H1 (cell line): ENCODE results near the gene CUBN. TPM values are rescaled to one million over a fixed set of nuclear protein-coding genes. Genes with fewer than 3 reads are reported as not detected.
A peak's percentile ranks its signal among the peaks of the same experiment; 100 is the strongest.

Source experiments
- CTCF ChIA-PET: fragments of 300-600 bp; sonication (Branson Sonifier 250); formaldehyde crosslinking; loops from one replicate; lab custom pipeline; 2021; ENCODE audit not compliant: partially characterized antibody; lab: Charles Lee
- POLR2A ChIA-PET: fragments of 300-600 bp; sonication (Branson Sonifier 250); formaldehyde crosslinking; loops from one replicate; lab custom pipeline; 2021; ENCODE audit warnings: inconsistent platforms; ENCODE audit not compliant: partially characterized antibody; lab: Charles Lee
- DNase-seq, 2 experiments: peaks; one replicate each; pipeline versions ENCODE4 v3.0.0 to v3.0.0-alpha.2; 2010 to 2022; ENCODE audit warnings: low spot score in 2 of 2, low read depth in 1 of 2, mixed read lengths in 1 of 2
- FAIRE-seq: peaks from 2 replicates; lab custom pipeline; 2011; peaks lifted over from hg19 to GRCh38; lab: Jason Lieb, UNC
- H2AFZ ChIP-seq: 2 replicates; pipeline ENCODE4 v1.8.1; 2012; ENCODE audit warnings: low read length, inconsistent platforms
- H2AK5ac ChIP-seq: 2 replicates; pipeline ENCODE4 v1.6.1; 2013; ENCODE audit warnings: low read depth, low read length
- H2BK120ac ChIP-seq: replicated peaks from 2 replicates; pipeline ENCODE3; 2013; ENCODE audit warnings: low read depth, low read length, inconsistent platforms
- H2BK12ac ChIP-seq: 2 replicates; pipeline ENCODE4 v1.6.1; 2013; ENCODE audit warnings: low read depth, low read length
- H2BK15ac ChIP-seq: 2 replicates; pipeline ENCODE4 v1.6.1; 2013; ENCODE audit warnings: low read length
- H2BK20ac ChIP-seq: 2 replicates; pipeline ENCODE4 v1.6.1; 2013; ENCODE audit warnings: low read length
- H2BK5ac ChIP-seq: 2 replicates; pipeline ENCODE4 v1.6.1; 2013; ENCODE audit warnings: low read depth, low read length
- H3K14ac ChIP-seq: 2 replicates; pipeline ENCODE4 v1.6.1; 2013; ENCODE audit warnings: inconsistent platforms; ENCODE audit not compliant: insufficient read length
- H3K18ac ChIP-seq: 2 replicates; pipeline ENCODE4 v1.6.1; 2013; ENCODE audit warnings: low read length; ENCODE audit errors: extremely low read depth
- H3K23ac ChIP-seq: 2 replicates; pipeline ENCODE4 v1.6.1; 2013; ENCODE audit warnings: inconsistent platforms; ENCODE audit not compliant: insufficient read length
- H3K23me2 ChIP-seq: 2 replicates; pipeline ENCODE4 v1.6.1; 2013; ENCODE audit warnings: low read depth, low read length
- H3K27ac ChIP-seq: 2 replicates; pipeline ENCODE4 v1.6.1; 2011; ENCODE audit warnings: low read depth, low read length, inconsistent platforms
- H3K27me3 ChIP-seq, 4 experiments: replicated peaks in 1 of 4; 1 replicate in 1 of 4; 2 replicates in 3 of 4; pipeline versions ENCODE4 v1.6.1 to v1.8.1; 2011 to 2013; ENCODE audit warnings: low read length in 3 of 4, mild to moderate bottlenecking in 3 of 4, inconsistent platforms in 2 of 4, mixed read lengths in 2 of 4, moderate library complexity in 1 of 4; ENCODE audit not compliant: control insufficient read depth in 3 of 4, insufficient read depth in 3 of 4; ENCODE audit errors: extremely low read depth in 1 of 4
- H3K36me3 ChIP-seq, 4 experiments: 2 replicates each; pipeline versions ENCODE4 v1.6.1 to v1.8.1; 2011 to 2013; ENCODE audit warnings: mild to moderate bottlenecking in 4 of 4, low read length in 3 of 4, moderate library complexity in 2 of 4, control low read depth in 1 of 4, inconsistent platforms in 1 of 4; ENCODE audit not compliant: insufficient read depth in 4 of 4, control insufficient read depth in 2 of 4
- H3K4ac ChIP-seq: replicated peaks from 2 replicates; pipeline ENCODE3; 2013; ENCODE audit warnings: low read length, low read depth, mixed read lengths, inconsistent platforms; ENCODE audit not compliant: insufficient read length
- H3K4me1 ChIP-seq, 4 experiments: replicated peaks in 1 of 4; 1 replicate in 1 of 4; 2 replicates in 3 of 4; pipeline versions ENCODE4 v1.6.1 to v1.8.1; 2011 to 2013; ENCODE audit warnings: low read length in 3 of 4, inconsistent platforms in 2 of 4, mixed read lengths in 1 of 4; ENCODE audit not compliant: insufficient read depth in 4 of 4, control insufficient read depth in 3 of 4
- H3K4me2 ChIP-seq, 2 experiments: 2 replicates each; pipeline versions ENCODE4 v1.6.1 to v1.8.1; 2011 to 2013; ENCODE audit warnings: low read depth in 2 of 2, low read length in 2 of 2, control low read depth in 1 of 2, inconsistent platforms in 1 of 2, mild to moderate bottlenecking in 1 of 2; ENCODE audit not compliant: insufficient read depth in 1 of 2
- H3K4me3 ChIP-seq, 4 experiments: fragments of 200-600, 300-600 bp in 1 of 4; sonication (generic), shearing (Covaris generic), sonication (Bioruptor Twin) in 1 of 4; 2 replicates each; pipeline versions ENCODE4 v1.5.1 to v1.8.1; 2011 to 2016; ENCODE audit warnings: low read length in 4 of 4, low read depth in 3 of 4, control low read depth in 2 of 4, inconsistent platforms in 2 of 4, mild to moderate bottlenecking in 2 of 4, mixed read lengths in 1 of 4, moderate library complexity in 1 of 4; ENCODE audit not compliant: insufficient read depth in 2 of 4; ENCODE audit errors: extremely low read depth in 1 of 4
- H3K56ac ChIP-seq: replicated peaks from 2 replicates; pipeline ENCODE3; 2013; ENCODE audit warnings: low read depth, mild to moderate bottlenecking, mixed read lengths, low read length, inconsistent platforms; ENCODE audit not compliant: insufficient read length
- H3K79me1 ChIP-seq: 2 replicates; pipeline ENCODE4 v1.6.1; 2013; ENCODE audit warnings: low read depth, low read length, control low read depth
- H3K79me2 ChIP-seq, 2 experiments: 2 replicates each; pipeline versions ENCODE4 v1.6.1 to v1.8.1; 2012 to 2013; ENCODE audit warnings: low read length in 2 of 2, mild to moderate bottlenecking in 2 of 2, inconsistent platforms in 1 of 2; ENCODE audit not compliant: insufficient read depth in 2 of 2, control insufficient read depth in 1 of 2
- H3K9ac ChIP-seq, 4 experiments: replicated peaks in 1 of 4; 1 replicate in 1 of 4; 2 replicates in 3 of 4; pipeline versions ENCODE4 v1.6.1 to v1.8.1; 2011 to 2013; ENCODE audit warnings: low read depth in 3 of 4, low read length in 3 of 4, control low read depth in 2 of 4, mild to moderate bottlenecking in 2 of 4, moderate library complexity in 2 of 4, inconsistent platforms in 1 of 4; ENCODE audit errors: extremely low read depth in 1 of 4
- H3K9me3 ChIP-seq, 2 experiments: 2 replicates each; pipeline versions ENCODE4 v1.6.1 to v1.8.1; 2012 to 2013; ENCODE audit warnings: mild to moderate bottlenecking in 2 of 2, moderate library complexity in 2 of 2, control low read depth in 1 of 2, inconsistent platforms in 1 of 2, low read depth in 1 of 2, low read length in 1 of 2, mixed read lengths in 1 of 2; ENCODE audit not compliant: insufficient read depth in 2 of 2
- H4K20me1 ChIP-seq, 2 experiments: replicated peaks in 1 of 2; 2 replicates each; pipeline versions ENCODE3 to v1.8.1; 2011 to 2013; ENCODE audit warnings: inconsistent platforms in 2 of 2, low read length in 2 of 2, mild to moderate bottlenecking in 1 of 2; ENCODE audit not compliant: insufficient read depth in 2 of 2, control insufficient read depth in 1 of 2
- H4K5ac ChIP-seq: 2 replicates; pipeline ENCODE4 v1.6.1; 2013; ENCODE audit warnings: low read length, low read depth, mixed read lengths, inconsistent platforms; ENCODE audit not compliant: insufficient read length
- H4K8ac ChIP-seq: 2 replicates; pipeline ENCODE4 v1.8.0; 2013; ENCODE audit warnings: mild to moderate bottlenecking, moderate library complexity, low read length, inconsistent platforms; ENCODE audit not compliant: insufficient read depth; ENCODE audit errors: extremely low read depth
- H4K91ac ChIP-seq: replicated peaks from 2 replicates; pipeline ENCODE3; 2013; ENCODE audit warnings: low read length, mixed read lengths, inconsistent platforms; ENCODE audit not compliant: insufficient read length
- HDAC2 ChIP-seq, 2 experiments: fragments of 300-600 bp in 1 of 2; sonication (generic) in 1 of 2; IDR thresholded peaks; 2 replicates each; pipeline ENCODE4 v1.6.1; 2011 to 2012; ENCODE audit warnings: low read depth in 2 of 2, low read length in 2 of 2, mild to moderate bottlenecking in 2 of 2, moderate library complexity in 2 of 2, borderline replicate concordance in 1 of 2, inconsistent platforms in 1 of 2
- KDM1A ChIP-seq: fragments of 200-600, 300-600 bp; sonication (generic); IDR thresholded peaks from 2 replicates; pipeline ENCODE4 v1.7.1; 2016; ENCODE audit warnings: mild to moderate bottlenecking, low read length, borderline replicate concordance
- POU5F1 ChIP-seq: IDR thresholded peaks from 2 replicates; pipeline ENCODE4 v1.6.1; 2011; ENCODE audit warnings: low read depth, mild to moderate bottlenecking, low read length, moderate library complexity
- WGBS, 2 experiments: shearing (Covaris generic) in 1 of 2; methylation state at CpG; one replicate each; pipeline versions ENCODE4 v1.1.6 to v1.1.7; 2013 to 2015; ENCODE audit warnings: low lambda C conversion rate in 2 of 2, mixed read lengths in 2 of 2, inconsistent platforms in 1 of 2, low coverage in 1 of 2, missing lambda C conversion rate in 1 of 2; ENCODE audit not compliant: insufficient replicate concordance in 2 of 2, insufficient coverage in 1 of 2, insufficient read length in 1 of 2; ENCODE audit errors: extremely low coverage in 1 of 2, missing lambda C conversion rate in 1 of 2; 5-methylcytosine and 5-hydroxymethylcytosine counted together
- polyA plus RNA-seq, 7 experiments: library from polyadenylated mRNA; depleted of rRNA in 3 of 7; stranded (reverse) in 5 of 7; unstranded in 2 of 7; fragments of >200 nt in 5 of 7; fragments of 200-250 nt in 2 of 7; gene quantifications; 1 replicate in 5 of 7; 2 replicates in 1 of 7; 4 replicates in 1 of 7; pipeline versions ENCODE4 v1.2.1 to v1.2.3, GENCODE V29; 2011 to 2013; ENCODE audit warnings: missing spikeins in 2 of 7, mixed read lengths in 2 of 7
- total RNA-seq: library from RNA; stranded (reverse); fragmentation: NEBNext Ultra II Directional; extraction: Animal tissue kit (Norgen Biotek cat#: 25700); gene quantifications from 2 replicates; pipeline ENCODE4 v1.2.1, GENCODE V29; 2021

Gene CUBN
- total and polyA plus RNA-seq, 2 of the 8 experiments (the other 6 are each of a cell fraction or from before 2014, with no cell fraction given): 0.04 to 0.08 TPM

GRCh38 chr10:16804123-16804522 is 325.5 kb downstream of the CUBN start:
- Histone ChIP-seq H3K36me3 (no peaks in the 10 kb centered on the region; a peak in 1 of 8 replicates), H2BK20ac (no peak overlapping the region), H2BK15ac (no peak overlapping the region), H3K9me3 (no peaks in the 10 kb centered on the region; a peak in 1 of 4 replicates), H3K79me2 (peaks cover 0 to 51% of the 10 kb centered on the region in 2 experiments; a peak in 3 of 4 replicates), H4K8ac (no peak overlapping the region), H2BK12ac (no peak overlapping the region), H3K4me3 (no peak overlapping the region), H3K79me1 (no peaks in the 10 kb centered on the region; the same call in 1 of the 2 replicates), H2AFZ (no peak overlapping the region), H4K91ac (no peak overlapping the region), H3K27ac (no peak overlapping the region), H3K4ac (no peak overlapping the region), H3K23me2 (no peaks in the 10 kb centered on the region), H3K27me3 (no peaks in the 10 kb centered on the region), H3K4me2 (no peak overlapping the region), H2BK120ac (no peak overlapping the region), H2BK5ac (no peak overlapping the region), H3K23ac (no peak overlapping the region), H4K5ac (no peak overlapping the region), H2AK5ac (no peak overlapping the region), H3K56ac (no peak overlapping the region), H3K9ac (no peak overlapping the region), H3K14ac (no peak overlapping the region), H3K18ac (no peak overlapping the region), H4K20me1 (no peaks in the 10 kb centered on the region), H3K4me1 (no peaks in the 10 kb centered on the region)
- TF ChIP-seq POU5F1: no peak
- peak; percentile 81; the same call in 1 of the 2 replicates for TF ChIP-seq KDM1A
- peak in 1 of 2 experiments; percentile 63; a peak in 1 of 4 replicates for TF ChIP-seq HDAC2 (IDR thresholded peaks at IDR 0.05; ENCODE audit: borderline replicate concordance in 1 of 2, low read depth in 2 of 2, low read length in 2 of 2)
- 93% methylated on average over 4 of the region's 4 CpGs; no CpG with 5 or more reads in 1 of the 2 experiments for WGBS, 2 experiments
- POLR2A ChIA-PET: no interaction called here
- DNase-seq: no peak
- CTCF ChIA-PET: interaction anchor here (1.3 to 2.7 kb wide), 2 partner anchors 10 to 26 kb away, joined by 5 to 11 read pairs; no protein-coding TSS in a partner anchor
- FAIRE-seq: peak; percentile 45
